HG02885 (cell line): ENCODE data around the gene OR51A4.
"Not testable (repeated sequence)": the region's sequence is repeated elsewhere in the genome, so short reads cannot be mapped to it uniquely, and the experiment has no call there.

Experiments used
- ATAC-seq: cut with Tn5 transposase; IDR thresholded peaks from one replicate; pipeline ENCODE4 v1.9.1; 2021; ENCODE audit warnings: mild to moderate bottlenecking; ENCODE audit not compliant: unreplicated experiment, poor library complexity

Gene OR51A4, protein sequence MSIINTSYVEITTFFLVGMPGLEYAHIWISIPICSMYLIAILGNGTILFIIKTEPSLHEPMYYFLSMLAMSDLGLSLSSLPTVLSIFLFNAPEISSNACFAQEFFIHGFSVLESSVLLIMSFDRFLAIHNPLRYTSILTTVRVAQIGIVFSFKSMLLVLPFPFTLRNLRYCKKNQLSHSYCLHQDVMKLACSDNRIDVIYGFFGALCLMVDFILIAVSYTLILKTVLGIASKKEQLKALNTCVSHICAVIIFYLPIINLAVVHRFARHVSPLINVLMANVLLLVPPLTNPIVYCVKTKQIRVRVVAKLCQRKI

DNA sequence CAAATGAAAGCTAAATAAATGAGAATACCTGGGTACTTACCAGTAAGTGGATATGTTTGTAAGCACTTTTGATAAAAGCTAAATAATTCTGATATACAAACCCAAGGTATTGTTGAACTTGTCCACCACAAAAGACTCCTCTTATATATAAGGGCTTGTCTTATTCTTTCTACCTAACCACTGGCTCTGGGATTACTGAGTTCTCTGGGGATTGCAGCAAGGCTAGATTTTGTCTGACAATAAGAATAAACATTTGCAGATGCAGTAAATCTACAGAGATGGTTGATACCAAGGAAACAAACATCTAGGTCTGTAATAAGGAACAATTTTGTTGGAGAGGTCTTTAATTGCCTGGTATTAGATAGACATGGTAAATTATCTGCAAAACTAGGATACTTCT lies at the start of gene OR51A4:
Gene OR51A4 (minus strand): TSS at position 101 of the 400 bp plus-strand sequence. CDS start 505 bp downstream, outside the sequence.
- no peak for ATAC-seq

DNA sequence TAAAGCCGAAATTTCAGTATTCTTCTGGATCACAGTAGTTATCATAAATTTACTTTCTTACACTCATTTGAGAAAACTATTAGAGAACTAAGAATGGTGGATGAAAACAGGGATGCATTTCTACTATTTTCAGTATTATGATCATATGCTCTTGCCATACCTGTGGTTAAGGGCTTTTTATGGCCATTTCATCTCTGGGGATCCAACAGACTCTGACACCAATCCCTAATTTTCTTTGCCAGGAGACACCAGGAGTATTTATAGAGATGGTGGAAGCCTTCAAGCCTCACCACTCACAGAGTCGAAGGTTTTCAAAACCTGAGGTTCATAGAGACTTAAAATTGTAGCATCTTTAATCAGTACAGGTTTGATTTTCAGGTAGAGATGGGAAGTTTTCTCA lies 47.1 kb upstream of the OR51A4 start, which contains the start of gene OR51L1:
Gene OR51L1 (plus strand): TSS at position 301 of the 400 bp plus-strand sequence. CDS start 4,132 bp downstream, outside the sequence.
- ATAC-seq = no peak

DNA sequence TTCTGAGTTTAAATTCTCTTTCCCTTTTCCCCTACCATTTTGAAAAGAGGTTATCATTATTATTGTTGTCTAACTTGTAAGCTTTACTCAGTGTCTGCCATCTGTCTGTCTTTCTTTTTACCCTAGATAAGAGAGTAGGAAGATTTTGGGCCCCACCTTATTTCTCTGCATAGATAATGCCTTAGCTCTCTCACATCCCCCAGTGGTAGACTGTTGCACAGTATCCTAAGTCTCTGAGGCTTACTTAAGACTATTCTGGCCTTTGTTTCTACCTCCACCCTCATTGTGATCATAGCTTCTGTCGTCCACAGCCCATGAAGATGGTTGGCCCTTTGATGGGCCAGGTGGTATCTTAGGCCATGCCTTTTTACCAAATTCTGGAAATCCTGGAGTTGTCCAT lies 43.7 kb upstream of the OR51A4 start:
- no peak for ATAC-seq

DNA sequence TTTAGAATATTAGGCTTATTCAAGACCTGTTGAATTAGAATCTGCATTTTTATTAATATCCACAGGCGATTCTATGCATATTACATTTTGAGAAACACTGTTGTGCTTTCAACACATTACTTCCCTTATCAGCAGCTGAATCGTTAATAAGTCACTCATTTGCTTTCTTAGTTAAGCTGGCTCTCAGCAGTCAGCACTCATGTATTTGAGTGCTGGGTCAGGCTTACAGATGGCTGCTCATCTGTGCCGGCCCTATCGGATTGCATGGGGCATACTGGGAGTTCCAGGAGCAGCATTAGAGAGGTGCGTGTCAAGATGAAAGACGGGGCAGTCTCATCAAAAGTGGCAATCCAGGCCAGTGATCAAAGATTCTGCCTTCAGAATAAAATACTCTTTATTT lies 36.4 kb upstream of the OR51A4 start:
- ATAC-seq = no peak

DNA sequence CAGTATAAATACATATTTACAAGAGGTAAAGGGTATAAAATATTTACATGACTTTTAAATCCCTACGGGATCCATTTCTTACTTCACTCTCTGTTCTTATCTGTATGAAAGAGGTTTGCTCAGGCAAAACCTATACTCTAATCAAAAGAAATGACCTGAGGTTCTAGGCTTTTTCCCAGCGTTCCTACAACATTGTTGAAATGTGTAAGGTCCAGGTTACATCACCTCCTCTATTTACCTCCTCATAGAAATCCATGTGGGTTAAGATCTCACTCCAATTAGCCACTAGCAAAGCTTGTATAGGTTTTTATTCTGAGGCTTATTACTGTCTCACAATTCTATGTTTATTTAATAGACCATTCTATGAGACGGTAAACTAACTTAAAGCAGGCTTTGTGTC lies 35.3 kb upstream of the OR51A4 start:
- ATAC-seq = no peak

DNA sequence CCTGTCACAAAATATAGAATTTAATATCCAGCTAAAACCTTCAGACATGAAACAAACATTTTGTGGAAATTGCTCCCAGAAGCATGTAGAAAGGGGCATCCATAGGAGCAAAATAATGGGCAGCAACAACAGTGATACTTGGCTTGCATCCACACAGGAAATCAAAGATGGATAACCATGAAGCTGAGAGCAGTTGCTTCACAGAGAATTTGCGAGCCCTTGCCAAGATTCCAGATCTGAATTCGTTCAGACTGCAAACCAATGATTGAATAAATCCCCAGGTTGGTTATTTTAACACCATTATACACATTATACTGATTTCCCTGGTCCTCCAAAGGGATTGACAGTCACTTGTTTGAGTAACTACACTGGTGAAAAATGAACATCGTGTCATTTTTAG lies 31.6 kb upstream of the OR51A4 start:
- no peak for ATAC-seq

DNA sequence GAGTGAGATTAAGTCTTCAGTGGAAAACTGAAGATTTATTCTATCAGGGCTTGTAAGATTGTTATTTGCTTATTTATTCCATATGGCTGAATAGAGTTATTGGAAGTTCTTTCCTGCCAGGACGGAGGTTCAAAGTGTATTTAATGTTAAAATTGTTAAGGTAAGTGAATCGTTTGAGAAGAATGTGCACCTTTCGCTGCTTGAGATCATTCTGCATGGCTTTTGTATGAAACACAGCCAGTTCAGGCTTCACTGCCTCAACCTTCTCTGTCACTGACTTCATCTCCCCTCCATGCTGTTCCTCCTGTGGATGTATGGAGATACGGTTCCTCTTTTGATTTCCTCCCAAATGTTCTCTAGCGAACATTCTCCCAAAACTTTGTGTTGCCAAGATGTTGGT lies 28.0 kb upstream of the OR51A4 start:
- no peak for ATAC-seq

DNA sequence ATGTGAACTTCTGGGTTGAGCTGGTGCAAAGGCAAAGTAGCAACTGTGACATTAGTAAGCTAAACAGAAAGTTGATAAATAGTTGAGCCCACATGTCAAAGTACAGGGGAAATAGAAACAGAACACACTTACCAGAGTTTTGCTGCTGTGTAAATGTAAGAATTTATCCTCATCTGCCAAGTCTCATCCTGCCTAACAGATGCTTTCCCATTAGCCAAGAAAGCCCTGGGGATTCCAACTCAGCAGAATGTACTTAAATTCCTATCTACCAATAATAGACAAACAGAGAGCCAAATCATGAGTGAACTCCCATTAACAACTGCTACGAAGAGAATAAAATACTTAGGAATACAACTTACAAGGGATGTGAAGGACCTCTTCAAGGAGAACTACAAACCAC lies 15.4 kb upstream of the OR51A4 start:
- ATAC-seq = no peak

DNA sequence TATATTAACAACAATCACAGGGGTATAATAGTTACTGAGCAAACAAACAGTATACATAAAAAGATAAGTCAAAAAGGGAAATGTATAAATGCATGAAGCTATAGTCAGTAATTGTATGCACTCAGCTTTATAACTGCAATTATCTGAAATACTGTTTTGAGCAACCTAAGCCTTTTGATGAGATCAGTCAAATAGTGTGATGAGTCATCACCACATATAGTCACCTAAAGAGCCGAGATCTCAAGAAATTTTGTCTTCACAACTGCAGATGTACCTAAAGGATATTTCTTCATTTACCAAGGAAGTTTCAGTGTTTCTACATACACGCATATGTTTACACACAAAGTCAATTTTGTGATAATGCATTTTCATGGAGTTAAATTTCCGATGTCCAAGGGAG lies 13.5 kb upstream of the OR51A4 start:
- ATAC-seq = no peak

DNA sequence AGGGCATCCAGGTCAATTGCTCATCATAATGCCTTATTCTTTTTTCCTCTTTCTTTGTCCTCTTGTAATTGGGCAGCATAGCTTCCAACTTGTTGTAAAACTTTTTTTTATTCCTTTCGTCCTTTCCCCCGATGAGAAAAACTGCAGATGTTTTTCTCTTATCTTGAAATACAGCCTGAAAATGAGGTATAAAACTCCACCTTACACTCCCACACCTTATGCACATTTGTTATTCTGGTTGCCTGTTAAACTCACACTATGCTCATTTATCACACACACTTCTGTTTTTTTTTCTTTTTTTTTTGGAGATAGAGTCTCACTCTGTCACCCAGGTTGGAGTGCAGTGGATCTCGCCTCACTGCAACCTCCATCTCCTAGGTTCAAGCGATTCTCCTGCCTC lies 10.0 kb upstream of the OR51A4 start:
- no peak for ATAC-seq

DNA sequence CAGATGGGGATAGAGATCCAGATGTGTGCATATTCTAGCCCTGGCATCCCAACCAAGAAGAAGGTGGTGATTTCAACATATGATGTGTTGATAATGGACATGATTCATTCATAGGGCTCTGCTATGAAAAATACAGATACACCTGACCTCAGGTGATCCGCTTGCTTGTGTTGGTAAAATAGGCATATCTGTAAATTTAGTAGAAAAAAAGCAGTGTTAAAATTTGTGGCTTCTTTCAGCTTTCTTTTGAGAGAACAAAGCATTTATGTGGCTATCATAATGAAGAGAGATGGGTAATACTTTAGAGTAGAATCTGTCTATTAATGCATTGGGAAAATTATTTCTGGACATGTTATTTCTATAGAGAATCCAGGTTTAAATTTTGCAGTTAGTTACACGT lies 8.2 kb upstream of the OR51A4 start, which contains the start of gene OR51A2:
Gene OR51A2 (minus strand): TSS at position 101 of the 400 bp plus-strand sequence. CDS start 0 bp downstream, at position 101.
- not testable (repeated sequence) for ATAC-seq

DNA sequence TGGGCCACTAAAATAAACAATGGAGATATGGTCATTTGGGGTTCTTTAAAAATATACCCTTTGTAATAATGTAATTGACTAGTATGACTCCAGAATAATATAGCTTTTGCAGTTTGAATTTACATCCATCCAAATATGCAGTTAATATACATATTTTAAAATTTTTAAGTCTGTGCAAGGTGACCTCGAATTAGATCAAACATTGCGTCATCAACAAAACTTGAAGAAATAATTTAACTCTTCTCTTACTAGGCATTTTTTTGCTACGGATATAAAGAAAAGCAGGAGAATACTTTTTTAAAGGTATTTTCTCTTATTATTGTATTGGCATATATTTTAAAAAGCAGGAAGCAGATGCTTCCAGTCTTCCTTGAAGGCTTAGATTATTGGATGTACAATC lies 10.7 kb downstream of the OR51A4 start:
- ATAC-seq = no peak

DNA sequence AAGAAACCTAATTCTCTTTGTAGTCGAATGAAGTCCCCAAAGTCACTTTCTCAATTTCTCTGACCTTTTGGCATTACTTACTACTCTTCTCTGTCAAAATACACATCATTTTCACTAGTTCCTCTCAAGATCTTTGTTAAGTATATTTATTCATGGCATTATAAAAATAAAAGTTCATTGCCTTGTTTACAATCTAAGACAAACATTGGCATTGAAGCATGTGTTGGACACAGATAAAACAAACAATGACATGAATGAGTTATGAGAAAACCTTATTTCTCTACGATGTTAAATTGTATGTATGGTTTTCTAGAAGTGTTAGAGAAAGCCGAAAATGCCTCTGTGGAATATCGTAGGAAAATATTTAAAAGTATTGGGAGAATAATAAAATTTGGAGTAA lies 14.7 kb downstream of the OR51A4 start:
- ATAC-seq = no peak

DNA sequence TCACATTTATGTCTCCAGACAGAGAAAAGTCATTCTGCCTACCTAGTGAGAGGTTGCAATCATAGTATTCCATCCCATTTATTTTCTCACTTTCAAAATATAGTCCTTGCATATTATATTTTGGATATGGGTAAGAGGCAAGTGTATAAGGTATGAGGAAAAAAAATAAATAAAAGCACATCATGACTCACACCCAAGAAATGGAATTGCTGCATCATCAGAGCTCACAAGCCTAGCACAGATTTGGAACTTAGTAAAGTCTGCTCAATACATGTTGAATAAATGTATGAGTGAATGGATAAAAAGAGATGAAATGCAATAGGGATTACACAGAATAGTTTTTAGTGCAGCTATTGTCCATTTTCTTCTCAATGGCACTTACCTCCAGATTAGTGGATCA lies 20.8 kb downstream of the OR51A4 start:
- no peak for ATAC-seq

DNA sequence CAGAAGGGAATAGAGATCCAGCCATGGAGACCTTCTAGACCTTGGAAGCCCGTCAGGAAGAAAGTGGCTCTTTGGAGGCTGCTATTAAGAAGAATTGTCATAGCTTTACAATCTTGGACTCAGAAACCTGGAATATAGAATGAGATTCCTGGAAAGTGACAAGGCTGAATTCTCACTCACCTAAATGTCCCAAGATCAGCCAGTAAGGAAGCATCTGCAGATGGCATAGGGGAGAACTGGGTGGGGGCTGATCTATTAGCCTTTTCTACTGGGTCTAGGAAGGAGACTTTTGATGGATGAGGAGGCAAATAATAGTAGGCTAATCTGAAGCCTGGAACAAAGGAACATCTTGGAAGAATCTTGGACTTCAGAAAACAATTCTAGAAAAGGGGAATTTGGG lies 23.2 kb downstream of the OR51A4 start, which contains the start of gene OR51G1:
Gene OR51G1 (minus strand): TSS at position 101 of the 400 bp plus-strand sequence. CDS start 0 bp downstream, at position 101.
- ATAC-seq = no peak

DNA sequence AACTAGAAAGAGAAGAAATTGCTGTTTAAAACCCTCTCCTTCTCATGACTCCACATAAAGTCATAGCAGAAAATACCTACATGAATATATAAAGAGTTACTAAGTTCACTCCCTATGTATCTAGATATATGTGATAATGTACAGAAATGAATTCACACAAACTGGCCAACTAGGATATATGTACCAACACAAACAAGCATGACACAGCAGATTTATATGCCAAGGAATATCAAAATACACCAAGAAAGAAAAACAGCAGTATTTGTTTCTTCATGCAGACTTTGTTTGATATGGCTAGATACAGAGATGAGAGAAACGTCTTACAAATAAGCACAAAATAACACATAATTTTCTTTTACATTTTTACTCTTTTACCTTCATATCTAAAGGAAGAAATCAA lies 25.1 kb downstream of the OR51A4 start:
- no peak for ATAC-seq

DNA sequence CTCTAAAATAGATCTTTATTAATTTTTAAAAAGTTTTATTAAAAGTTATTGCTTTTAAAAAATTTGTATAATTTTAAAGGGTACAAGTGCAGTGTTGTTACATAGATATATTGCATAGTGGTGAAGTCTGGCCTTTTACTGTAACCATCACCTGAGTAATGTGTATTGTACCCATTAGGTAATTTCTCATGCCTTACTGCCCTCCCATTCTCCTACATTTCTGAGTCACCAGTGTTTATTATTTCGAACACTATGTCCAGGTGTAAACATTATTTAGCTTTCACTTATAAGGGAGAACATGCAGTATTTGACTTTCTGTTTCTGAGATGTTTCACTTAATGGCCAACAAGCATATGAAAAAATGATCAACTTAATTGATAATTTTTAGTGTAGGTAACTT lies 25.6 kb downstream of the OR51A4 start:
- no peak for ATAC-seq

DNA sequence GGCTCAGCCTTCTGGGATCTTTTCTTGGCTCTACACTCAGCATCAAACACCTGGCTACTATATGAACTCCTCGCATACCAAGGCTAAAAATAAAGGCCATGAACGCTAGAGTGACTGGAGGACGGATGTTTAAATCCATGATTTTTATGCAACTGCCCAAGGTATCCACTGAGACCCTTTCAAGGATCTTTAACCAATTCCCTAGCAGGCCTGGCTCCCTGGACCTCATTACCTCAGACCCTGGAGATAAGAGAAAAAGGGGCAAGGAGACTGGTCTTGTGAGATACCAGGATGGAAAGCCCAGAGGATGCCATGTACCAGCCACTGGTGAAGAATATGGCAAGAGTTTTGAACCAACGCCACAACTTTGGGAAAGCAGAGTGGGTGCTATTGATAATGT lies 28.2 kb downstream of the OR51A4 start, which contains the start of gene OR51G2:
Gene OR51G2 (minus strand): TSS at position 101 of the 400 bp plus-strand sequence. CDS start 3,687 bp downstream, outside the sequence.
- ATAC-seq = no peak

DNA sequence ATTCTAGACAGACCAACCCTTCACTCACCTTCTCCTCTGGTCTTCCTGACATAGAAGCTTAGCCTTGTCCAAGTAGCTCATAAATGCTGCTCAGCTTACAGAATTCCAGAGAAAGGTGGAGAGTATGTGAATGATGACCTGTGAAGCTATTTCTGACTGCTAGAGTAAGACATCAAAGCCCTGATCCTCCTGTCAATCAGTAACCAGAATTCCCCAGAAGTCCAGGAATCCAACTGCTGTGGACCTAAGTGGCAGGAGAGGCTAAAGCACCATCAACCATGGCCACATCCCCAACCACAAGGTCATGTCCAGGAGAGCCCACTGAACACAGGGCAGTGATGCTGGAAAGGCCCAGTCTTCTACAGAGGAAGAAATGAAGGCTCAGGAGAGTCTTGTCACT lies 30.8 kb downstream of the OR51A4 start:
- ATAC-seq = no peak

DNA sequence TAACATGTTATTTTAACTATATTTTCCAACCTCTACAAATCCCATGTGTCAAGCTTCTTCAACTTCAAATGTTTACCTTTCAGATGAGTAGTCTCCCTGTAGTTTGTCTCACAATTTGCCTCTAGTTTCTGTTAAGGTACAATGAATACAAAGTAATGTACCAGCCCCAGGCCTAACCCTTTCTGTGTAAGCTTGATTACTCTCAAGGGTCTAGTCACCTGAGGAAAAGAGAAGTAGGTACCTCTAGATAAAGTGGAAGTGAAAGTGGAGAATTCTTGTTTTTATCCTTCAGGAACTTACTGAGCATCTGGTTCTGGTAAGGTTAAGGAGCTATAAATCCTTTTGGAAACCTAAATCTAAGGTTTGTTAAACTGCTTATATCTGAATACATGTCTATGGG lies 43.9 kb downstream of the OR51A4 start, which contains the start of gene OR51A7:
Gene OR51A7 (plus strand): TSS at position 300 of the 400 bp plus-strand sequence. CDS start 3,587 bp downstream, outside the sequence.
- ATAC-seq = no peak
